ENCODE results near the gene FHAD1. TPM values are rescaled to one million over a fixed set of nuclear protein-coding genes. Genes with fewer than 3 reads are reported as not detected.
A peak's percentile ranks its signal among the peaks of the same experiment; 100 is the strongest.

The FHAD1 gene
- total RNA-seq, 1 experiment from 2014 or later, result 6.0 TPM

- DNase-seq (ENCODE audit: low spot score), result peak; percentile 80
Measured at GRCh38 chr1:15218287-15219279, 28.4 kb upstream of the FHAD1 start.

- no peak for DNase-seq (ENCODE audit: low spot score)
Measured at GRCh38 chr1:15219280-15220023, 27.6 kb upstream of the FHAD1 start.

GRCh38 chr1:15220024-15220392 is 27.0 kb upstream of the FHAD1 start:
- DNase-seq (ENCODE audit: low spot score), result no peak

- DNase-seq (ENCODE audit: low spot score), result no peak
Measured at GRCh38 chr1:15220825-15221431, 26.1 kb upstream of the FHAD1 start.

- no peak for DNase-seq (ENCODE audit: low spot score)
Measured at GRCh38 chr1:15222653-15223303, 24.2 kb upstream of the FHAD1 start.

- DNase-seq (ENCODE audit: low spot score), result no peak
Measured at GRCh38 chr1:15224259-15224869, 22.7 kb upstream of the FHAD1 start.

GRCh38 chr1:15224974-15225373 is 22.0 kb upstream of the FHAD1 start:
- DNase-seq (ENCODE audit: low spot score), result no peak

- DNase-seq (ENCODE audit: low spot score), result no peak
Measured at GRCh38 chr1:15225461-15225860, 21.6 kb upstream of the FHAD1 start.

GRCh38 chr1:15226388-15227255 is 20.4 kb upstream of the FHAD1 start:
- no peak for DNase-seq (ENCODE audit: low spot score)

- no peak for DNase-seq (ENCODE audit: low spot score)
Measured at GRCh38 chr1:15229707-15230131, 17.3 kb upstream of the FHAD1 start.

- DNase-seq (ENCODE audit: low spot score), result no peak
Measured at GRCh38 chr1:15231714-15232201, 15.3 kb upstream of the FHAD1 start.

GRCh38 chr1:15233689-15234088 is 13.3 kb upstream of the FHAD1 start:
- no peak for DNase-seq (ENCODE audit: low spot score)

- peak; percentile 11 for DNase-seq (ENCODE audit: low spot score)
Measured at GRCh38 chr1:15236321-15236721, 10.7 kb upstream of the FHAD1 start.

GRCh38 chr1:15236746-15237145 is 10.3 kb upstream of the FHAD1 start:
- no peak for DNase-seq (ENCODE audit: low spot score)

GRCh38 chr1:15238789-15239188 is 8.2 kb upstream of the FHAD1 start:
- DNase-seq (ENCODE audit: low spot score), result no peak

- DNase-seq (ENCODE audit: low spot score), result no peak
Measured at GRCh38 chr1:15242766-15243165, 4.3 kb upstream of the FHAD1 start.

GRCh38 chr1:15243275-15244043 is 3.6 kb upstream of the FHAD1 start:
- DNase-seq (ENCODE audit: low spot score), result no peak

- no peak for DNase-seq (ENCODE audit: low spot score)
Measured at GRCh38 chr1:15244813-15245212, 2.2 kb upstream of the FHAD1 start.

GRCh38 chr1:15245593-15246360 is 1.2 kb upstream of the FHAD1 start:
- DNase-seq (ENCODE audit: low spot score), result no peak
